ENCODE results near the gene FAM98C.
A peak's percentile ranks its signal among the peaks of the same experiment; 100 is the strongest.

FAM98C gene

DNA sequence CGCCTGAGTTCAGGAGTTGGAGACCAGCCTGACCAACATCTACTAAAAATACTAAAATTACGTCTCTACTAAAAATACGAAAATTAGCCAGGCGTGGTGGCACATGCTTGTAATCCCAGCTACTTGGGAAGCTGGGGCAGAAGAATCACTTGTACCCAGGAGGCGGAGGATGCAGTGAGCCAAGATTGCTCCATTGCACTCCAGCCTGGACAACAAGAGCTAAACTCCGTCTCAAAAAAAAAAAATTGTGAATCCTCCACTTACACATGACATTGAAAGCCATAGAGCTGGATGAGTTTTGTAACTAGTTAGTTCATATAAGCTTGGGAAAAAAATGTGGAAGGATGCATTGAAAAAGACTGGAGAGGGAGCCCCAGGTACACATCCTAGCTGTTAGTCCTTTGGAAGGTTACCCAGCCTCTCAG lies 29.0 kb upstream of the FAM98C start:
- H3K4me3 ChIP-seq (ENCODE audit: low read depth, low read length): peak overlapping the region; percentile 99
- TF ChIP-seq CTCF (IDR thresholded peaks at IDR 0.05; ENCODE audit: control insufficient read depth, extremely low read depth, insufficient read depth): no peak
- DNase-seq (ENCODE audit: low read depth): no peak

DNA sequence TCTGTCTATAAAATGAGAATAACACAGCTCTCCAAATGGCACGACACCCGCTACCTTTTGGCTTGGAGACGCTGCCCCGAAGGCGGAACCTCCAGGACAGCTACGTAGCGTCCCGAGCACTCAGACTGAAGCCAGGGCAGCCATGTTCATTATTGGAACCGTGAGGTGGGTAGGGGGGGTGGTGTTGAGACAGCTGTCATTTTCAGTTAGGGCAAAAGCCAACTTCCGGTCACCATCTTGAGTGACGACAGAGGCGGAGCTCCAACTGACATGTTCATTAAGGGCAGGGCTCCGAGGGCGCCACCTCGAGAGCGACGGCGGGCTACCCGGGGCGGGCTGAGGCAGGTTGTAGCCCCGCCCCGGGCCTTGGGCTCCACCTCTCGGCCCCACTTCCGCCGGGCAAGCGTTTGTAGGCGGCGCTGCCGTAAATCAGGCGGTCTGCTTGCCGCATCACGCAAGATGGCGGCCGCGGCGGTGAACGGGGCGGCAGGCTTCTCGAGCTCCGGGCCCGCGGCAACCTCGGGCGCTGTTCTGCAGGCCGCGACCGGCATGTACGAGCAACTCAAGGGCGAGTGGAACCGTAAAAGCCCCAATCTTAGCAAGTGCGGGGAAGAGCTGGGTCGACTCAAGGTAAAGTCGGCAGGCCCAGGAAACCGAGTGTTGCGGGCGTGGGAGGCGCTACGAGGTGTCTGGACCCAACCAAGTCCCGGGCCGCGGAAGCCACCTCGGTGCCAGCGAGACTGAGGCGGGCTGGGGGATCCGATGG lies 28.4 kb upstream of the FAM98C start, which contains the start of gene PSMD8:
TSS of gene PSMD8 (plus strand) at position 240 of the 766 bp plus-strand sequence. CDS start at position 271, 31 bp downstream.
- TF ChIP-seq CTCF (IDR thresholded peaks at IDR 0.05; ENCODE audit: control insufficient read depth, extremely low read depth, insufficient read depth): no peak
- DNase-seq (ENCODE audit: low read depth): peak; percentile 100
- peak within 1 kb of the TSS; percentile 99 for H3K4me3 ChIP-seq (ENCODE audit: low read depth, low read length)

DNA sequence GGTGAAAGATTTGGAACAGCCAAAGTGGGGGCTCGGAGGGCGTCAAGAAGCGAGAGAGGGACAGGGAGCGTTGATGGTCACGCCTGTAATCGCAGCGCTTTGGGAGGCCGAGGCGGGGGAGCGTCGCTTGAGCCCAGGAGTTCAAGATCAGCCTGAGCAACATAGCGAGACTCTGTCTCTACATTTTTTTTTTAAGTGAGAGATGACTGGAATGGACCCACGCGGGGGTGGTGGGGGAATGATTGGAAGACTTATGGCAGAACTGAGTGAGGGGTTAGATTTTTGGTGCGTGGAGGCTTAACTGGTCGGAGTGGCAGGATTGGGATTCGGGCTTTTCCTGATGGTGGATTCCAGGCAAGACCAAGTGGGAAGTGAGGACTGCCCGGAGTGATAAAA lies 27.8 kb upstream of the FAM98C start:
- DNase-seq (ENCODE audit: low read depth): no peak
- H3K4me3 ChIP-seq (ENCODE audit: low read depth, low read length): peak overlapping the region; percentile 99
- no peak for TF ChIP-seq CTCF (IDR thresholded peaks at IDR 0.05; ENCODE audit: control insufficient read depth, extremely low read depth, insufficient read depth)

- TF ChIP-seq CTCF (IDR thresholded peaks at IDR 0.05; ENCODE audit: control insufficient read depth, extremely low read depth, insufficient read depth): no peak
- peak overlapping the region; percentile 99 for H3K4me3 ChIP-seq (ENCODE audit: low read depth, low read length)
- DNase-seq (ENCODE audit: low read depth): peak; percentile 69
These were observed 27.1 kb upstream of the FAM98C start for GRCh38 chr19:38375748-38376147.

DNA sequence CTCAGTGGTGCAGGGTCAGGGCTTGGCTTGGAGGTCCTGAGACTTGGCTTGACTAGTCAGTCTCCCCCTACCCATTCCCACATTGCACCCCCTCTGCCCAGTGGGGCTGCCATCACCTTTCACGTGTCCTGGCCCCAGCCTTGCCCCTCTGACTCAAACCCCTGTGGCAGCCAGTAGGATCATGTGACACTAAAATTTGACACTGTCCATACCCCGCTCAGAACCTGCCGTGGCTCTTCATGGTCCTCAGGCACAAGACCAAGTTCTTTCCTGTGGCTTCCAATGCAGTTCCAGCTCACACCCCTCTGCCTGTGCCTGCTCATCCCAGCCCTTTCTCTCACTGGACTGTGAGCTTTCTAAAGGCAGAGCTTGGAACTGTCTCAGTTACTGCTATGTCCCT lies 26.3 kb upstream of the FAM98C start:
- peak overlapping the region; percentile 99 for H3K4me3 ChIP-seq (ENCODE audit: low read depth, low read length)
- no peak for TF ChIP-seq CTCF (IDR thresholded peaks at IDR 0.05; ENCODE audit: control insufficient read depth, extremely low read depth, insufficient read depth)
- no peak for DNase-seq (ENCODE audit: low read depth)

GRCh38 chr19:38377052-38377451 lies 25.8 kb upstream of the FAM98C start:
- no peak overlapping the region for H3K4me3 ChIP-seq (ENCODE audit: low read depth, low read length)
- DNase-seq (ENCODE audit: low read depth): no peak
- no peak for TF ChIP-seq CTCF (IDR thresholded peaks at IDR 0.05; ENCODE audit: control insufficient read depth, extremely low read depth, insufficient read depth)

DNA sequence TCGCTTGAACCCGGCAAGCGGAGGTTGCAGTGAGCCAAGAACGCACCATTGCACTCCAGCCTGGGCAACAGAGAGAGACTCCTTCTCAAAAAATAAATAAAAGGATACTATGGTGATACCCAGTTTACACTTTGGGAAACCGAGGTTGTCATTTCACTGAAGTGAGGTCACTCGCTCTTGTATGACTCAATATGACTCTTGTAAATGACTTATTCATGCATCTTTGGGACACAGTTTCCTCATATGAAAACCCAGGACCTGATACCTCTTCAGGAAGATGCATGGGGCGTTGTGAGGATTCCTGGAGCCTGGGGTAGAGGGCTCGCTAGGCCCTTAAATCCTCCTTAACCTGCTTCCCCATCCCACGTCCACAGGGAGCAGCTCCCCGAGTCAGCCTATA lies 24.0 kb upstream of the FAM98C start:
- DNase-seq (ENCODE audit: low read depth): no peak

More for the DNA sequence above, 24.0 kb upstream of the FAM98C start:
- no peak overlapping the region for H3K4me3 ChIP-seq (ENCODE audit: low read depth, low read length)
- no peak for TF ChIP-seq CTCF (IDR thresholded peaks at IDR 0.05; ENCODE audit: control insufficient read depth, extremely low read depth, insufficient read depth)

Data from LNCaP clone FGC (cell line).